HCT116 (cell line): ENCODE measurements around the gene AMZ2. TPM values are rescaled to one million over a fixed set of nuclear protein-coding genes. Genes with fewer than 3 reads are reported as not detected.
"Not testable (repeated sequence)": the region's sequence is repeated elsewhere in the genome, so short reads cannot be mapped to it uniquely, and the experiment has no call there.

ENCODE experiments used
- ATAC-seq: fragments of 200-7000 bp; cut with Tn5 transposase; 2 replicates; pipeline ENCODE4 v1.9.1; 2020; ENCODE audit warnings: mild to moderate bottlenecking, moderate library complexity
- BruUV-seq: library from RNA; stranded (reverse); fragments of 400-500 nt; replicated peaks from 2 replicates; lab custom pipeline; 2021; lab: Mats Ljungman, UMichigan
- CTCF ChIA-PET: fragments of 300-600 bp; sonication (Branson Sonifier 250); formaldehyde crosslinking; loops from one replicate; lab custom pipeline; 2021; ENCODE audit warnings: antibody characterized with exemption; lab: Charles Lee
- POLR2A ChIA-PET: fragments of 300-600, 350-600 bp; sonication (Branson Sonifier 250); formaldehyde crosslinking; loops from one replicate; lab custom pipeline; 2021; ENCODE audit warnings: antibody characterized with exemption; lab: Charles Lee
- RAD21 ChIA-PET, 2 experiments: fragments of 300-600 bp; sonication (Branson Sonifier 250); formaldehyde crosslinking; loops; one replicate each; lab custom pipeline; 2023; ENCODE audit warnings: low total read pairs in 2 of 2; ENCODE audit not compliant: uncharacterized antibody in 2 of 2, unreplicated experiment in 2 of 2, low non-redundant PET in 1 of 2; lab: Charles Lee
- DNase-seq: peaks from one replicate; pipeline ENCODE4 v3.0.0-alpha.2; 2010; ENCODE audit warnings: low read depth, low spot score
- H2AFZ ChIP-seq: fragments of 200-600 bp; shearing (Covaris generic), sonication (generic); 2 replicates; pipeline ENCODE4 v1.6.1; 2017; ENCODE audit warnings: low read depth, mixed run types, mixed read lengths, antibody characterized with exemption, low read length; ENCODE audit not compliant: poor library complexity, severe bottlenecking
- H3K27ac ChIP-seq: 2 replicates; pipeline ENCODE4 v1.5.1; 2012; ENCODE audit warnings: low read depth, low read length
- H3K27me3 ChIP-seq: fragments of 200-600 bp; sonication (generic); 2 replicates; pipeline ENCODE4 v1.6.1; 2016; ENCODE audit warnings: mixed run types, low read length, mixed read lengths; ENCODE audit not compliant: insufficient read depth
- H3K36me3 ChIP-seq, 2 experiments: fragments of 200-500 bp in 1 of 2; fragments of 200-600 bp in 1 of 2; sonication (Bioruptor generic) in 1 of 2; sonication (generic) in 1 of 2; 2 replicates each; pipeline versions ENCODE4 v1.5.1 to v1.6.1; 2014 to 2016; ENCODE audit warnings: low read length in 2 of 2, inconsistent platforms in 1 of 2, mixed read lengths in 1 of 2, mixed run types in 1 of 2; ENCODE audit not compliant: insufficient read depth in 2 of 2, control insufficient read depth in 1 of 2
- H3K4me1 ChIP-seq, 2 experiments: fragments of 200-600 bp in 1 of 2; sonication (generic) in 1 of 2; 2 replicates each; pipeline versions ENCODE4 v1.5.1 to v1.6.1; 2012 to 2017; ENCODE audit warnings: low read length in 2 of 2, inconsistent platforms in 1 of 2, mild to moderate bottlenecking in 1 of 2, mixed read lengths in 1 of 2, mixed run types in 1 of 2, moderate library complexity in 1 of 2; ENCODE audit not compliant: insufficient read depth in 2 of 2, control insufficient read depth in 1 of 2
- H3K4me2 ChIP-seq: fragments of 200-600 bp; sonication (generic); 2 replicates; pipeline ENCODE4 v1.6.1; 2017; ENCODE audit warnings: mixed run types, low read length, mixed read lengths
- H3K4me3 ChIP-seq, 2 experiments: fragments of 200-600 bp in 1 of 2; sonication (generic) in 1 of 2; replicated peaks in 1 of 2; 2 replicates each; pipeline ENCODE4 v1.5.1; 2011 to 2016; ENCODE audit warnings: low read length in 2 of 2, control low read depth in 1 of 2, low read depth in 1 of 2, mild to moderate bottlenecking in 1 of 2, mixed read lengths in 1 of 2, mixed run types in 1 of 2
- H3K79me2 ChIP-seq: fragments of 200-600 bp; sonication (generic); 2 replicates; pipeline ENCODE4 v1.6.1; 2017; ENCODE audit warnings: mild to moderate bottlenecking, mixed run types, low read length, moderate library complexity, mixed read lengths; ENCODE audit not compliant: insufficient read depth
- H3K9ac ChIP-seq: fragments of 200-600 bp; sonication (generic); 2 replicates; pipeline ENCODE4 v1.6.1; 2016; ENCODE audit warnings: low read length, mixed read lengths
- H3K9me2 ChIP-seq: fragments of 200-600 bp; sonication (generic), shearing (Covaris generic); 2 replicates; pipeline ENCODE4 v1.6.1; 2017; ENCODE audit warnings: mixed run types, mild to moderate bottlenecking, moderate library complexity; ENCODE audit not compliant: insufficient read depth
- H3K9me3 ChIP-seq, 2 experiments: fragments of 200-500 bp in 1 of 2; fragments of 200-600 bp in 1 of 2; sonication (Bioruptor generic) in 1 of 2; sonication (generic) in 1 of 2; 2 replicates each; pipeline ENCODE4 v1.6.1; 2014 to 2017; ENCODE audit warnings: low read length in 2 of 2, mixed read lengths in 2 of 2, inconsistent platforms in 1 of 2, low read depth in 1 of 2, mild to moderate bottlenecking in 1 of 2, mixed run types in 1 of 2, moderate library complexity in 1 of 2; ENCODE audit not compliant: control insufficient read depth in 1 of 2, insufficient read depth in 1 of 2
- H4K20me1 ChIP-seq: fragments of 200-600 bp; sonication (generic), shearing (Covaris generic); 2 replicates; pipeline ENCODE4 v1.6.1; 2017; ENCODE audit warnings: mixed run types, mild to moderate bottlenecking, moderate library complexity; ENCODE audit not compliant: insufficient read depth
- POLR2AphosphoS5 ChIP-seq: IDR thresholded peaks from 2 replicates; pipeline ENCODE4 v1.6.1; 2011; ENCODE audit warnings: mild to moderate bottlenecking, low read depth, low read length, moderate library complexity
- ZBTB33 ChIP-seq: IDR thresholded peaks from 2 replicates; pipeline ENCODE4 v1.6.1; 2011; ENCODE audit warnings: mild to moderate bottlenecking, low read length, moderate library complexity; ENCODE audit not compliant: insufficient replicate concordance; ENCODE audit errors: extremely low read depth
- intact Hi-C: fragments of 100-400 bp; cut with micrococcal nuclease; formaldehyde crosslinking; loops from 2 replicates; pipeline ENCODE4 v1.10.0; 2022
- total RNA-seq: library from RNA; stranded (reverse); gene quantifications from one replicate; pipeline ENCODE4 v1.2.1, GENCODE V29; 2021; ENCODE audit not compliant: unreplicated experiment
- TF ChIP-seq, protein P1 (sequence below): IDR thresholded peaks from 2 replicates; pipeline ENCODE4 v1.6.1; 2012; ENCODE audit warnings: low read depth

The AMZ2 gene
- total RNA-seq, 1 experiment from 2014 or later = 131 TPM

GRCh38 chr17:68249354-68249765, 1.5 kb downstream of the AMZ2 start:
- no peak overlapping the region for H2AFZ ChIP-seq
- ATAC-seq = no peak
- CTCF ChIA-PET = interaction anchor here (0.8 to 1.3 kb wide), 3 partner anchors 16 to 187 kb away, joined by 3 to 5 read pairs (median 3); no protein-coding TSS in a partner anchor
- peaks cover 1 to 16% of the 10 kb centered on the region in 2 experiments; a peak in 3 of 4 replicates for H3K36me3 ChIP-seq
- H3K9ac ChIP-seq = 0 out of 2 replicates have a peak overlapping the region, but pooled peaks have one; percentile 90
- no peaks in the 10 kb centered on the region for H3K27me3 ChIP-seq
- intact Hi-C loops = loop anchor here (5.0 kb wide), 1 partner anchor 188 kb away; no protein-coding TSS in a partner anchor
- no TSS peak for BruUV-seq
- TF ChIP-seq POLR2AphosphoS5 (peak; percentile 30; the same call in 1 of the 2 replicates), ZBTB33 (no peak)
- TF ChIP-seq, protein P1, sequence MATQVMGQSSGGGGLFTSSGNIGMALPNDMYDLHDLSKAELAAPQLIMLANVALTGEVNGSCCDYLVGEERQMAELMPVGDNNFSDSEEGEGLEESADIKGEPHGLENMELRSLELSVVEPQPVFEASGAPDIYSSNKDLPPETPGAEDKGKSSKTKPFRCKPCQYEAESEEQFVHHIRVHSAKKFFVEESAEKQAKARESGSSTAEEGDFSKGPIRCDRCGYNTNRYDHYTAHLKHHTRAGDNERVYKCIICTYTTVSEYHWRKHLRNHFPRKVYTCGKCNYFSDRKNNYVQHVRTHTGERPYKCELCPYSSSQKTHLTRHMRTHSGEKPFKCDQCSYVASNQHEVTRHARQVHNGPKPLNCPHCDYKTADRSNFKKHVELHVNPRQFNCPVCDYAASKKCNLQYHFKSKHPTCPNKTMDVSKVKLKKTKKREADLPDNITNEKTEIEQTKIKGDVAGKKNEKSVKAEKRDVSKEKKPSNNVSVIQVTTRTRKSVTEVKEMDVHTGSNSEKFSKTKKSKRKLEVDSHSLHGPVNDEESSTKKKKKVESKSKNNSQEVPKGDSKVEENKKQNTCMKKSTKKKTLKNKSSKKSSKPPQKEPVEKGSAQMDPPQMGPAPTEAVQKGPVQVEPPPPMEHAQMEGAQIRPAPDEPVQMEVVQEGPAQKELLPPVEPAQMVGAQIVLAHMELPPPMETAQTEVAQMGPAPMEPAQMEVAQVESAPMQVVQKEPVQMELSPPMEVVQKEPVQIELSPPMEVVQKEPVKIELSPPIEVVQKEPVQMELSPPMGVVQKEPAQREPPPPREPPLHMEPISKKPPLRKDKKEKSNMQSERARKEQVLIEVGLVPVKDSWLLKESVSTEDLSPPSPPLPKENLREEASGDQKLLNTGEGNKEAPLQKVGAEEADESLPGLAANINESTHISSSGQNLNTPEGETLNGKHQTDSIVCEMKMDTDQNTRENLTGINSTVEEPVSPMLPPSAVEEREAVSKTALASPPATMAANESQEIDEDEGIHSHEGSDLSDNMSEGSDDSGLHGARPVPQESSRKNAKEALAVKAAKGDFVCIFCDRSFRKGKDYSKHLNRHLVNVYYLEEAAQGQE = no peak
- no peaks in the 10 kb centered on the region for H4K20me1 ChIP-seq
- POLR2A ChIA-PET = interaction anchor here (1.0 kb wide), 1 partner anchor 49 kb away, joined by 3 read pairs; no protein-coding TSS in a partner anchor
- H3K4me2 ChIP-seq = peak overlapping the region; percentile 79
- H3K9me2 ChIP-seq = no peaks in the 10 kb centered on the region
- H3K4me1 ChIP-seq = peaks cover 14 to 29% of the 10 kb centered on the region in 2 experiments; a peak in 3 of 4 replicates
- H3K4me3 ChIP-seq = peak overlapping the region in 1 of 2 experiments; percentile 67; a peak in 1 of 4 replicates
- H3K9me3 ChIP-seq = no peaks in the 10 kb centered on the region
- RAD21 ChIA-PET = interaction anchor here in 1 of 2 experiments (0.7 kb wide), 1 partner anchor 230 kb away, joined by 3 read pairs; no protein-coding TSS in a partner anchor
- H3K27ac ChIP-seq = peak overlapping the region; percentile 91; the same call in 1 of the 2 replicates
- DNase-seq = no peak
- peaks cover 12% of the 10 kb centered on the region for H3K79me2 ChIP-seq

DNA sequence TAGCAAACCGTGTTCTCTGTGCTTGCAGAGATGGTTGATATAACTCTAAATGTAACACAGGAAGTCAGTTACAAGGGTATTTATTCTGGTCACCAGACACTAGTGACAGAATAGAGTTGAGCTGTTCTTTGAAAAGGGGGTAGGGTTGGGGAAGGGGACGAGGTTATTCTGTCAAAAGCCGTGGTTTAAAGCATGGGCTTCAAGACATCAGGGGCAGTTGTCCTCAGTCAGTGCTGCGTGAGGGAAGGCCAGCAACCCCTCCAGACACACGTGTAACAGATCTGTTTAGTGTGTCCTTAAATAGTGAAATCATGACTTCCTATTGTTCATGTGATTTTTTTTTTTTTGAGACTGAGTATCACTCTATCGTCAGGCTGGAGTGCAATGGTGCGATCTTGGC, 5.6 kb downstream of the AMZ2 start:
- CTCF ChIA-PET, H3K9me3 ChIP-seq, H3K27me3 ChIP-seq, H3K4me3 ChIP-seq, intact Hi-C loops, BruUV-seq, POLR2A ChIA-PET, H4K20me1 ChIP-seq, H3K79me2 ChIP-seq, H3K9ac ChIP-seq, H3K4me2 ChIP-seq, H3K27ac ChIP-seq, ATAC-seq, DNase-seq, RAD21 ChIA-PET, H2AFZ ChIP-seq, H3K9me2 ChIP-seq: not testable (repeated sequence)
- Histone ChIP-seq H3K4me1 (peaks cover 12 to 16% of the 10 kb centered on the region in 2 experiments; a peak in 3 of 4 replicates), H3K36me3 (peaks cover 16 to 31% of the 10 kb centered on the region in 2 experiments)
